C4-2B (cell line): ENCODE results near the gene NAA15.

Experiments used
- CTCF ChIP-seq: fragments of 450-650 bp; conservative IDR thresholded peaks from 2 replicates; pipeline ENCODE4 v1.5.1; 2017; ENCODE audit warnings: mild to moderate bottlenecking
- ZFX ChIP-seq: fragments of 450-650 bp; IDR thresholded peaks from 2 replicates; pipeline ENCODE4 v1.6.1; 2017

- TF ChIP-seq CTCF (no peak), ZFX (no peak)
Measured at GRCh38 chr4:139401368-139401767, 100.1 kb downstream of the NAA15 start.
